ENCODE measurements around the gene COL4A5. TPM values are rescaled to one million over a fixed set of nuclear protein-coding genes. Genes with fewer than 3 reads are reported as not detected.
"Not testable (repeated sequence)": the region's sequence is repeated elsewhere in the genome, so short reads cannot be mapped to it uniquely, and the experiment has no call there.

Gene COL4A5
- total RNA-seq, 4 donors from 2014 or later: 43.2 to 338 (median 127) TPM

- no peaks in the 10 kb centered on the region for H3K36me3 ChIP-seq
- TF ChIP-seq POLR2A (IDR thresholded peaks at IDR 0.05) (no peak), CTCF (IDR thresholded peaks at IDR 0.05) (no peak)
- no peaks in the 10 kb centered on the region for H3K27me3 ChIP-seq
- H3K4me3 ChIP-seq: no peak overlapping the region
- H3K9me3 ChIP-seq: no peaks in the 10 kb centered on the region
- intact Hi-C loops (cut with DNase I; ENCODE audit: low total_unique reads): no loop called here
- DNase-seq: no peak
- H3K27ac ChIP-seq: no peak overlapping the region
- no peaks in the 10 kb centered on the region for H3K4me1 ChIP-seq
Observed at GRCh38 chrX:108473979-108474378, 34.3 kb downstream of the COL4A5 start.

GRCh38 chrX:108481528-108481927, 41.9 kb downstream of the COL4A5 start:
- H3K4me3 ChIP-seq; DNase-seq; H3K27ac ChIP-seq; H3K4me1 ChIP-seq; H3K9me3 ChIP-seq; intact Hi-C loops (cut with DNase I; ENCODE audit: low total_unique reads); H3K36me3 ChIP-seq; H3K27me3 ChIP-seq: not testable (repeated sequence)

- intact Hi-C loops (cut with DNase I; ENCODE audit: low total_unique reads): no loop called here
- DNase-seq: no peak
- Histone ChIP-seq H3K4me1 (no peaks in the 10 kb centered on the region), H3K27me3 (no peaks in the 10 kb centered on the region), H3K9me3 (no peaks in the 10 kb centered on the region), H3K36me3 (no peaks in the 10 kb centered on the region), H3K27ac (no peak overlapping the region), H3K4me3 (no peak overlapping the region)
- TF ChIP-seq POLR2A (IDR thresholded peaks at IDR 0.05) (no peak), CTCF (IDR thresholded peaks at IDR 0.05) (no peak)
Observed at GRCh38 chrX:108484251-108484650, 44.6 kb downstream of the COL4A5 start.

DNA sequence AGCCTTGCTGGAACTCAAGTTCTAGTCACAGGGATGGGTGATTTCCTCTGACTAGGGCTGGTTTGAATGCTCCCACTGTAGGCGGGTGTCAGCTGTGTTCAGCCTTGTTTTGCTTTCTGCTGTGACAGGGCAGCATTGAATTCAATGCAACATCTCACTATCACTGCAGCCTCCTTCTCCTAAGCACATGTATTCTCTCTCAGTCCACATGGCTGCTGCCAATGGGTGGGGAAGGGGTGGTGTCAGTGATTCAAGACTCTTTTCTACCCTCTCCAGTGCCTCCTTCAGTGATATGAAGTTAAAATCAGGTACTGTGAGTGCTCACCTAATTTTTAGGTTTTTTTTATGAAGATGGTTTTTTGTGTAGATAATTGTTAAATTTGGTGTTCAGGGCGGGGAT, 46.3 kb downstream of the COL4A5 start:
- no peak overlapping the region for H3K4me3 ChIP-seq
- TF ChIP-seq POLR2A (IDR thresholded peaks at IDR 0.05): no peak
- TF ChIP-seq CTCF (IDR thresholded peaks at IDR 0.05): no peak
- no peak overlapping the region for H3K27ac ChIP-seq
- H3K4me1 ChIP-seq: no peaks in the 10 kb centered on the region
- intact Hi-C loops (cut with DNase I; ENCODE audit: low total_unique reads): no loop called here
- H3K9me3 ChIP-seq: no peaks in the 10 kb centered on the region
- no peak for DNase-seq
- no peaks in the 10 kb centered on the region for H3K36me3 ChIP-seq
- H3K27me3 ChIP-seq: no peaks in the 10 kb centered on the region

DNA sequence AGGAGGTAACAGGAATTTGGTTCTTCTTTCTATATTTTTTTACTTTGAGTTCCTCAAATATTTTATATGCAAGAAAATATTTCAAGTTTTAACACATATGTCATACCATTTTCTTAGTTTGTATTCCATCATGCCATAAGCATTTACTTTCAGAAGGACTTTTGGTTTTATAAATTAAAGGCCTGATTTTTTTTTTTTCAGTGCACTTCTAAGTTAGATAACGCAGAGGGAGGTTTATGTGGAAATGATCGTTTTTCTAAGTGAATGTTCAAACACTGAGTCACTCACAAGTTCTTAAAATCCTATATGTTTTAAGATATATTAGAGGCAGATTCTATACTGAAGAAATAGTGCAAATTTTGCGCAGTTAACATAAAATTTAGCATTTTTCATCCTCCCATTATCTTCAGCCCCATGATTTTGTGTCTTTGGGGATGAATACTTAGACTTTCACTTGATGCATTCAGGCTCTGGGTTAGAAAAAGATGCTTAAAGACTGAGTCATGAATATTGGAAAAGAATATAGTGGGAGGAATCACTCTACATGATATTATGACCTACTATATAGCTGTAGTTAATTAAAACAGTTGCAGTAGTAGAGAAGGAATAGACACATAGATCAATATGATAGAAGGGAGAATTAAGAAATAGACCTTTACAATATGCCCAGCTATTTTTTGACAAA, 54.9 kb downstream of the COL4A5 start:
- Histone ChIP-seq H3K27ac (no peak overlapping the region), H3K4me1 (no peaks in the 10 kb centered on the region), H3K4me3 (no peak overlapping the region), H3K9me3 (no peaks in the 10 kb centered on the region), H3K36me3 (no peaks in the 10 kb centered on the region), H3K27me3 (no peaks in the 10 kb centered on the region)
- DNase-seq: no peak
- intact Hi-C loops (cut with DNase I; ENCODE audit: low total_unique reads): no loop called here
- no peak for TF ChIP-seq POLR2A (IDR thresholded peaks at IDR 0.05)
- TF ChIP-seq CTCF (IDR thresholded peaks at IDR 0.05): no peak

GRCh38 chrX:108511721-108512120, 72.1 kb downstream of the COL4A5 start:
- Histone ChIP-seq H3K4me3 (no peak overlapping the region), H3K27ac (no peak overlapping the region), H3K4me1 (no peaks in the 10 kb centered on the region), H3K9me3 (no peaks in the 10 kb centered on the region), H3K27me3 (no peaks in the 10 kb centered on the region), H3K36me3 (no peaks in the 10 kb centered on the region)
- DNase-seq: no peak
- intact Hi-C loops (cut with DNase I; ENCODE audit: low total_unique reads): no loop called here
- no peak for TF ChIP-seq POLR2A (IDR thresholded peaks at IDR 0.05)
- TF ChIP-seq CTCF (IDR thresholded peaks at IDR 0.05): no peak
